GM23338 (cell line): ENCODE results near the gene ABHD5. TPM values are rescaled to one million over a fixed set of nuclear protein-coding genes. Genes with fewer than 3 reads are reported as not detected.

Experiments
- ATAC-seq: fragments of 200-7000 bp; cut with Tn5 transposase; 3 replicates; pipeline ENCODE4 v1.9.1; 2020
- DNase-seq: peaks from one replicate; pipeline ENCODE4 v3.0.0-alpha.2; 2015; ENCODE audit warnings: low spot score
- H2AFZ ChIP-seq: fragments of 200-600 bp; sonication (generic); 2 replicates; pipeline ENCODE4 v1.8.0; 2016; ENCODE audit warnings: antibody characterized with exemption, mild to moderate bottlenecking, moderate library complexity
- H3F3A ChIP-seq: fragments of 200-600 bp; sonication (generic); replicated peaks from 2 replicates; pipeline ENCODE4 v1.8.0; 2017; ENCODE audit warnings: antibody characterized with exemption, mixed run types, low read depth
- H3K27ac ChIP-seq: fragments of 200-600 bp; sonication (generic); 2 replicates; pipeline ENCODE4 v1.6.1; 2016; ENCODE audit warnings: low read depth
- H3K27me3 ChIP-seq: fragments of 200-600 bp; sonication (generic); 2 replicates; pipeline ENCODE4 v1.8.0; 2016; ENCODE audit warnings: mild to moderate bottlenecking, mixed run types, moderate library complexity; ENCODE audit not compliant: insufficient read depth
- H3K36me3 ChIP-seq: fragments of 200-600 bp; sonication (generic); 2 replicates; pipeline ENCODE4 v1.8.0; 2016; ENCODE audit warnings: mild to moderate bottlenecking; ENCODE audit not compliant: insufficient read depth
- H3K4me1 ChIP-seq: fragments of 200-600 bp; sonication (generic); 2 replicates; pipeline ENCODE4 v1.8.0; 2016; ENCODE audit warnings: mild to moderate bottlenecking, moderate library complexity; ENCODE audit not compliant: insufficient read depth
- H3K4me2 ChIP-seq: fragments of 200-600 bp; sonication (generic); 2 replicates; pipeline ENCODE4 v1.7.1; 2017; ENCODE audit warnings: mixed run types
- H3K4me3 ChIP-seq: fragments of 200-600 bp; sonication (generic); 2 replicates; pipeline ENCODE4 v1.6.1; 2016; ENCODE audit warnings: mixed run types
- H3K79me2 ChIP-seq: fragments of 200-600 bp; sonication (generic); replicated peaks from 2 replicates; pipeline ENCODE4 v1.8.0; 2017; ENCODE audit warnings: mild to moderate bottlenecking; ENCODE audit not compliant: insufficient read depth
- H3K9me2 ChIP-seq: fragments of 200-600 bp; sonication (generic); 2 replicates; pipeline ENCODE4 v1.8.0; 2017; ENCODE audit not compliant: insufficient read depth
- H4K20me1 ChIP-seq: fragments of 200-600 bp; sonication (generic); replicated peaks from 2 replicates; pipeline ENCODE4 v1.8.0; 2017; ENCODE audit warnings: mild to moderate bottlenecking; ENCODE audit not compliant: insufficient read depth
- H3K27ac Mint-ChIP-seq: 2 replicates; pipeline ENCODE4 v1.8.0; 2020; ENCODE audit warnings: inconsistent platforms, mild to moderate bottlenecking, moderate library complexity, mixed read lengths
- H3K27me3 Mint-ChIP-seq: 3 replicates; pipeline ENCODE4 v1.8.0; 2022; ENCODE audit warnings: low read depth, mild to moderate bottlenecking, moderate library complexity, mixed read lengths, inconsistent platforms; ENCODE audit not compliant: insufficient read depth, poor library complexity
- H3K36me3 Mint-ChIP-seq: 3 replicates; pipeline ENCODE4 v1.8.0; 2021; ENCODE audit warnings: low read depth, mild to moderate bottlenecking, inconsistent platforms, moderate library complexity, mixed read lengths
- H3K4me1 Mint-ChIP-seq: 3 replicates; pipeline ENCODE4 v1.8.0; 2020; ENCODE audit warnings: mild to moderate bottlenecking, inconsistent platforms, mixed read lengths
- H3K4me3 Mint-ChIP-seq: 3 replicates; pipeline ENCODE4 v1.8.0; 2021; ENCODE audit warnings: moderate library complexity, mild to moderate bottlenecking, inconsistent platforms, mixed read lengths
- H3K9me3 Mint-ChIP-seq: 3 replicates; pipeline ENCODE4 v1.8.0; 2020; ENCODE audit warnings: moderate library complexity, mild to moderate bottlenecking, inconsistent platforms, mixed read lengths
- CREB1 ChIP-seq: fragments of 250-450 bp; sonication (Bioruptor Pico); IDR thresholded peaks from 2 replicates; pipeline ENCODE4 v1.5.0; 2020; ENCODE audit warnings: low read depth, mild to moderate bottlenecking, moderate library complexity
- ETS1 ChIP-seq: IDR thresholded peaks from 2 replicates; pipeline ENCODE4 v1.6.1; 2016; ENCODE audit warnings: antibody characterized with exemption
- EZH2 ChIP-seq: fragments of 200-600 bp; sonication (generic); IDR thresholded peaks from one replicate; pipeline ENCODE4 v1.8.0; 2017; ENCODE audit warnings: antibody characterized with exemption, mild to moderate bottlenecking, low read depth; ENCODE audit not compliant: unreplicated experiment
- EZH2phosphoT487 ChIP-seq: fragments of 200-600 bp; sonication (generic); IDR thresholded peaks from one replicate; pipeline ENCODE4 v1.8.1; 2018; ENCODE audit warnings: antibody characterized with exemption; ENCODE audit not compliant: unreplicated experiment
- JUNB ChIP-seq: IDR thresholded peaks from one replicate; pipeline ENCODE4 v1.6.1; 2016; ENCODE audit warnings: antibody characterized with exemption; ENCODE audit not compliant: unreplicated experiment
- NANOG ChIP-seq: IDR thresholded peaks from 2 replicates; pipeline ENCODE4 v1.6.1; 2016; ENCODE audit warnings: antibody characterized with exemption, borderline replicate concordance
- POLR2AphosphoS5 ChIP-seq: IDR thresholded peaks from 2 replicates; pipeline ENCODE4 v1.6.1; 2016; ENCODE audit warnings: antibody characterized with exemption, low read depth
- REST ChIP-seq: IDR thresholded peaks from one replicate; pipeline ENCODE4 v1.6.1; 2018; ENCODE audit warnings: antibody characterized with exemption; ENCODE audit not compliant: unreplicated experiment
- STAT1 ChIP-seq: IDR thresholded peaks from one replicate; pipeline ENCODE4 v1.6.1; 2016; ENCODE audit warnings: antibody characterized with exemption; ENCODE audit not compliant: unreplicated experiment
- ZNF114 ChIP-seq: fragments of 250-450 bp; sonication (Bioruptor Pico); IDR thresholded peaks from 2 replicates; pipeline ENCODE4 v1.5.0; 2020; ENCODE audit warnings: mild to moderate bottlenecking, moderate library complexity
- ZNF331 ChIP-seq: fragments of 250-450 bp; sonication (Bioruptor Pico); IDR thresholded peaks from 2 replicates; pipeline ENCODE4 v1.5.0; 2020; ENCODE audit warnings: low read depth, mild to moderate bottlenecking, moderate library complexity
- ZNF462 ChIP-seq: fragments of 250-450 bp; sonication (Bioruptor Pico); IDR thresholded peaks from 2 replicates; pipeline ENCODE4 v1.5.0; 2020; ENCODE audit warnings: mild to moderate bottlenecking, moderate library complexity
- polyA plus RNA-seq: library from polyadenylated mRNA; unstranded; fragments of >200 nt; fragmentation: Nextera tagmentation; extraction: Ambion mirVana; gene quantifications from 2 replicates; pipeline ENCODE4 v1.2.1, GENCODE V29; 2016
- total RNA-seq: library from RNA; depleted of rRNA; stranded (reverse); fragments of >200 nt; shearing (Covaris generic); gene quantifications from 2 replicates; pipeline ENCODE4 v1.2.3, GENCODE V29; 2014
- TF ChIP-seq, protein P1 (sequence below), 2 experiments: fragments of 200-600 bp in 1 of 2; sonication (generic) in 1 of 2; conservative IDR thresholded peaks; 2 replicates each; pipeline versions ENCODE4 v1.5.1 to v1.6.1; 2016 to 2017; ENCODE audit warnings: antibody characterized with exemption in 2 of 2, low read depth in 2 of 2, mild to moderate bottlenecking in 2 of 2, moderate library complexity in 1 of 2

The ABHD5 gene
- total and polyA plus RNA-seq, 2 experiments from 2014 or later, result 12.1 to 12.3 TPM

DNA sequence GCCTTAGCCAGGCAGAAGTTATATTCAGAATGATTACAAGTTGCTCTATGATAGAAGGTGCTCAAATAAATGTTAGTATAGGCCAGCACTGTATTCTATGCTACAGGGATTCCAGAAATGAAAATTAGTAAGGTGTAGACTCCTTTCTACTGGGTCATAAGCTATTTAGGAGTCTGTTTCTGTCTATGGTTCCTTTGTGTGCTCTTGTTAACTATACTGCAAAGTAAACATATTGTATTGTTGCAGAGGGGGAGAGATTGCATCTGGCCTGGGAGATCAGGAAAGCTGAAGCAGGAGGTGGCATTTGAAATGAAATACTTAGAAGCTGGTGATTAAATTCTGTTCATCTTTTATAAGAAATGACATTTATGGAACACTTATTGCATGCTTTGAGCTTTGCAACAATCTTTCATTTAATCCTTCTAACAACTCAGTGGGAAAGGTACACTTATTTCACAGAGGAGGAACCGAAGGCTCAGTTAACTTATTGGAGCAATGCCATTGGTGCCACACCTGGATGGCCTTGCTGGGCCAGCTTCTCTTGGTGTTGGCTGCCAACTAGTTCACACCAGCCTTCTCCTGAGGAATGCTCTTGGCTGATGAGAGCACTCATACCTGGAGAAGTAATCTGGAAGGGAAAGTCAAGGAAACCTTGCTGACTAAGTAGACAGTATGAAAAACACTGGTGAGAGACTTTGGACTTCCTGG is 39.1 kb downstream of the ABHD5 start:
- peaks cover 19% of the 10 kb centered on the region for H3K4me1 Mint-ChIP-seq
- no peaks in the 10 kb centered on the region for H3K79me2 ChIP-seq
- H3K27ac Mint-ChIP-seq, result no peak overlapping the region
- H3K4me3 ChIP-seq, result no peak overlapping the region
- no peaks in the 10 kb centered on the region for H3K36me3 ChIP-seq
- DNase-seq (no peak), ATAC-seq (no peak)
- no peaks in the 10 kb centered on the region for H3K27me3 Mint-ChIP-seq
- H3F3A ChIP-seq, result no peaks in the 10 kb centered on the region
- no peak overlapping the region for H3K4me2 ChIP-seq
- H3K9me2 ChIP-seq, result peaks cover 10% of the 10 kb centered on the region
- no peaks in the 10 kb centered on the region for H3K27me3 ChIP-seq
- peaks cover 11% of the 10 kb centered on the region for H3K4me1 ChIP-seq
- no peak overlapping the region for H3K27ac ChIP-seq
- no peaks in the 10 kb centered on the region; the same call in 2 of the 3 replicates for H3K9me3 Mint-ChIP-seq
- no peak overlapping the region for H3K4me3 Mint-ChIP-seq
- no peak overlapping the region for H2AFZ ChIP-seq
- H3K36me3 Mint-ChIP-seq, result no peaks in the 10 kb centered on the region; the same call in 2 of the 3 replicates
- no peaks in the 10 kb centered on the region for H4K20me1 ChIP-seq
- TF ChIP-seq EZH2phosphoT487 (no peak), EZH2 (no peak), POLR2AphosphoS5 (no peak), CREB1 (CRISPR knock-in tag) (no peak), ETS1 (no peak), NANOG (no peak), REST (no peak), STAT1 (no peak), ZNF462 (CRISPR knock-in tag) (no peak), ZNF114 (no peak), ZNF331 (CRISPR knock-in tag) (no peak), JUNB (no peak)
- TF ChIP-seq, protein P1, sequence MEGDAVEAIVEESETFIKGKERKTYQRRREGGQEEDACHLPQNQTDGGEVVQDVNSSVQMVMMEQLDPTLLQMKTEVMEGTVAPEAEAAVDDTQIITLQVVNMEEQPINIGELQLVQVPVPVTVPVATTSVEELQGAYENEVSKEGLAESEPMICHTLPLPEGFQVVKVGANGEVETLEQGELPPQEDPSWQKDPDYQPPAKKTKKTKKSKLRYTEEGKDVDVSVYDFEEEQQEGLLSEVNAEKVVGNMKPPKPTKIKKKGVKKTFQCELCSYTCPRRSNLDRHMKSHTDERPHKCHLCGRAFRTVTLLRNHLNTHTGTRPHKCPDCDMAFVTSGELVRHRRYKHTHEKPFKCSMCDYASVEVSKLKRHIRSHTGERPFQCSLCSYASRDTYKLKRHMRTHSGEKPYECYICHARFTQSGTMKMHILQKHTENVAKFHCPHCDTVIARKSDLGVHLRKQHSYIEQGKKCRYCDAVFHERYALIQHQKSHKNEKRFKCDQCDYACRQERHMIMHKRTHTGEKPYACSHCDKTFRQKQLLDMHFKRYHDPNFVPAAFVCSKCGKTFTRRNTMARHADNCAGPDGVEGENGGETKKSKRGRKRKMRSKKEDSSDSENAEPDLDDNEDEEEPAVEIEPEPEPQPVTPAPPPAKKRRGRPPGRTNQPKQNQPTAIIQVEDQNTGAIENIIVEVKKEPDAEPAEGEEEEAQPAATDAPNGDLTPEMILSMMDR (conservative IDR thresholded peaks at IDR 0.05; ENCODE audit: low read depth in 2 of 2), result no peak
